Activated naive CD4-positive, alpha-beta T cell treated with anti-CD3 and anti-CD28 coated beads, Interleukin-2, amount 50 U/mL, for 24 hours (primary cell): ENCODE results near the gene GH2.

Experiments used
- H3K27ac Mint-ChIP-seq: one replicate; pipeline ENCODE4 v1.8.0; 2021; ENCODE audit warnings: mild to moderate bottlenecking, mixed read lengths
- H3K27me3 Mint-ChIP-seq: one replicate; pipeline ENCODE4 v1.8.0; 2021; ENCODE audit warnings: mixed read lengths
- H3K36me3 Mint-ChIP-seq: one replicate; pipeline ENCODE4 v1.8.0; 2021; ENCODE audit warnings: mixed read lengths
- H3K4me1 Mint-ChIP-seq: one replicate; pipeline ENCODE4 v1.8.0; 2021; ENCODE audit warnings: mixed read lengths
- H3K4me3 Mint-ChIP-seq: one replicate; pipeline ENCODE4 v1.8.0; 2021; ENCODE audit warnings: mild to moderate bottlenecking, mixed read lengths
- H3K9me3 Mint-ChIP-seq: one replicate; pipeline ENCODE4 v1.8.0; 2021; ENCODE audit warnings: mixed read lengths

The GH2 gene

DNA sequence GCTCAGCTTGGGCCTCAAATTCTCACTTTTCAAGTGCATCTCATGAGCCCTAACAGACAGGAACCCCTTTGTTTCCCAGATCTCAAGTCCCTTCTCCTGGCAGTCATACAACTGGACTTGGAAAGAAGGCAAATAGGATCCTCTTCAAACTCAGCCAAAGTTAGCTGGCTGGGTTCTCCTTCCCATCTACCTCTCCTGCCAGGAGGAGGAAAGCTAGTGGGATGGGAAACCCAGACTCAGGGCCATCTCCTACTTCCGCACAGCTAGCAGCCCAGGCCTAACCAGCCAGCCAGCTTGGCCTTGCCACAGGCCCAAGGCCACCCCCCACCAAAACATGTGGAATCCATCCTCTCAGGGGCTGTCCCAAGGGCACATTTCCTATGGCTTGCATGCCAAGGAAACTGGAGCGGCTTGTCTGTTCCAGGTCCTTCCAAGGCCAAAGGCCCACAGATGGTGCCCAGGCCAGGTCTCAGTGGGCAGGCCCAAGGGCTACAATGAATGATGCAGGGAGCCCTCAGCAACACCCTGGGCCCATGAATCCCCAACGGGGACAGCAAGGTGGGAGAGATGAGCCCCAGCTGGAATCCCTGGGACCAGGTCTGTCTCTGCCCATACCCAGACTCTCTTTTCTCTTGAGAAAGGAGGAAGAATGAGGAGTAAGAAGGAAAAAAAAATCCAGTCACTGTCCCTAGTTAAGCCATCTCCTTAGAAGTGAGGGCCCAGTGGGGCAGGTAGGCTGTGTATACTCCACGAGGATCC, 41.0 kb downstream of the GH2 start:
- no peaks in the 10 kb centered on the region for H3K9me3 Mint-ChIP-seq
- no peaks in the 10 kb centered on the region for H3K27me3 Mint-ChIP-seq
- peak overlapping the region; percentile 94 for H3K4me3 Mint-ChIP-seq
- peak overlapping the region; percentile 85 for H3K27ac Mint-ChIP-seq
- H3K36me3 Mint-ChIP-seq: no peaks in the 10 kb centered on the region
- H3K4me1 Mint-ChIP-seq: peaks cover 48% of the 10 kb centered on the region

DNA sequence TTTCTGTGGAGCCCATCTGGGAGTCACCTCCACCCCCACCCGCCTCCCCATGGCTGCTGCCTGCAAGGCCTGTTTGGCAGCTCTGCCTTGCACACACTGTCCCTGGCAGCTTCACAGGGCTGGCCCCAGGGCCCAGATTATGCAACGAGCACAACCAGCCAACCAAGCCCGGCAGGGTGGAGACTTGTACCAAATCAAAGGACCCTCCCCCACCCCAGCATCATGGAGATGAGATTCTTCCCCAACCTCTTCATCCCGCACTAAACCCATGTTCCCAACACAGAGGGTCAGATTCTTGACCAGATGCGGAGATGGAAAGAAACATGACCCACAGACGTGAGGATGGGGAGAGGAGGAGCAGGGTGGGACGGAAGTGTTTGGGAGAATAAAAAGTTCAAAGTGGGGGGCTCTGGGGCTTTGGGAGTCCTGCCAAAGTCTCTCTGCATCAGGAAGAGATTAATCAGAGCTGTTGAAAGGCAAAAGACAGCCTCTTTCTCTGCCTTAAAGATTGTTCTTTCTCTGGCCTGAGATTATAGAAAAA, 43.0 kb downstream of the GH2 start:
- Mint-ChIP-seq H3K4me3 (peak overlapping the region; percentile 23), H3K36me3 (peaks cover 3% of the 10 kb centered on the region), H3K27ac (no peak overlapping the region), H3K9me3 (no peaks in the 10 kb centered on the region), H3K4me1 (peaks cover 57% of the 10 kb centered on the region), H3K27me3 (no peaks in the 10 kb centered on the region)

- peak overlapping the region; percentile 23 for H3K4me3 Mint-ChIP-seq
- peak overlapping the region; percentile 46 for H3K27ac Mint-ChIP-seq
- H3K9me3 Mint-ChIP-seq: no peaks in the 10 kb centered on the region
- no peaks in the 10 kb centered on the region for H3K27me3 Mint-ChIP-seq
- H3K36me3 Mint-ChIP-seq: peaks cover 3% of the 10 kb centered on the region
- H3K4me1 Mint-ChIP-seq: peaks cover 56% of the 10 kb centered on the region
Observed at GRCh38 chr17:63837962-63838600, 43.7 kb downstream of the GH2 start.

DNA sequence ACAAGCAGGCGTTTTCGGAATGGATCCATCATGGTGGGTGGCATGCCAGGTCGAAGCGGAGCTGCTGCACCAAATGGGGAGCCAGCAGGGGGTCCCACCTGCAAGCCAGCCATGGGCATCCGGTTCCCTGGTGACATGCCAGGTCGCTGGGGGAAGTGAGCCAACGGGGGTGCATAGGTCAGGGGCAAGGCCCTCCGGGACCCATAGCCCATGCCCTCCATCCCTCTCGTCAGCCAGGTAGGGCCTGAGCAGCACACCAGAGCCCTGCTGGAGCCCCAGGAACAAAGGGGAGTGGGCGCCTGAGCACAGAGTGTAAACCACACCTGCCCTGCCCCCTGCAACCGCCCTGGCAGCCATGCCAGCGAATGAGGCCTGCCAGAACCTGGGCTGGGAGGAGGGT, 44.3 kb downstream of the GH2 start:
- H3K4me3 Mint-ChIP-seq: no peak overlapping the region
- H3K9me3 Mint-ChIP-seq: no peaks in the 10 kb centered on the region
- H3K27me3 Mint-ChIP-seq: no peaks in the 10 kb centered on the region
- no peak overlapping the region for H3K27ac Mint-ChIP-seq
- H3K4me1 Mint-ChIP-seq: peaks cover 56% of the 10 kb centered on the region
- H3K36me3 Mint-ChIP-seq: peaks cover 3% of the 10 kb centered on the region

DNA sequence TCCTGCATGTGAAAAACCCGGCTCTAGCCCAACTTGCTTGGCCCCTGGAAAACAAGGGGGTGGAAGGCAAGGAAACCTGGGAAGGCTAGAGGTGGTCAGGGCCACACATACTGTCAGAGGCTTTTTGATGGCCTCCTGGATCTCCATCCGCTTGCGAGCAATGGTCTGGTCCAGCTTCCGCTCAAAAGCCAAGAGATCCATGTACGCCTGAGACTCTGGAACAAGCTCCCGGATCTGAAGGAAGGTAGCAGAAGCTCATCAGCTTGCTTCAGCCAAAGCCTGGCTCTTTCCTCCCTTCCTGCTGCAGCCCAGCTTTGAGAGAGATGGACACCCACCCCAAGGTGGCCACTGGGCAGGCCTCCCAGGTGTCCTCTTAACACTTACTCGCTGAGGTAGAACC, 44.9 kb downstream of the GH2 start:
- Mint-ChIP-seq H3K27me3 (no peaks in the 10 kb centered on the region), H3K4me1 (peaks cover 62% of the 10 kb centered on the region), H3K9me3 (no peaks in the 10 kb centered on the region), H3K36me3 (peaks cover 6% of the 10 kb centered on the region), H3K4me3 (no peak overlapping the region), H3K27ac (no peak overlapping the region)

DNA sequence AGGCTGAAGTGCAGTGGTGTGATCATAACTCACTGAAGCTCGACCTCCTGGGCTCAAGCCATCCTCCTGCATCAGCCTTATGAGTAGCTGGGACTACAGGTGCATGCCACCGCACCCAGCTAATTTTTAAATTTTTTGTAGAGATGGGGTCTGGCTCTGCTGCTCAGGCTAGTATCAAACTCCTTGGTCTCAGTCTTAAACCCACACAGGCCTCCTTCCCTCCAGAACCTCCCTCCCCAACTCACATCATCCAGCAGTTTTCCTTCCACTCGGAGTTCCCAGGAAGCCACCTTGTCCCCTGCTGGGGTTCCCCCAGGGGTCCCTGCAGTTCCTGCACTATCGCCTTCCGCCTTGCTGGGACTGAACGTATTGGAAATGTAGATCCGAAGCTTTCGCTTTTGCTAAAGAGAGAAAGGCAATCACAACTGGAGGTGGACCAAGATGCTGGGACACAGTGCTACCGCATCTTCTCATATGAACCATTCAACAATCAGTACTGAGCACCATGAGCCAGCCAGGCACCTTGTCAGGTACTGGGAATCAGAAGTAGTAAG, 46.5 kb downstream of the GH2 start:
- Mint-ChIP-seq H3K36me3 (peaks cover 15% of the 10 kb centered on the region), H3K9me3 (no peaks in the 10 kb centered on the region), H3K27ac (peak overlapping the region; percentile 37), H3K27me3 (no peaks in the 10 kb centered on the region), H3K4me3 (no peak overlapping the region), H3K4me1 (peaks cover 65% of the 10 kb centered on the region)

GRCh38 chr17:63834431-63835166, 47.1 kb downstream of the GH2 start:
- Mint-ChIP-seq H3K4me3 (no peak overlapping the region), H3K4me1 (peaks cover 70% of the 10 kb centered on the region), H3K27me3 (no peaks in the 10 kb centered on the region), H3K27ac (peak overlapping the region; percentile 72), H3K36me3 (peaks cover 22% of the 10 kb centered on the region), H3K9me3 (no peaks in the 10 kb centered on the region)

DNA sequence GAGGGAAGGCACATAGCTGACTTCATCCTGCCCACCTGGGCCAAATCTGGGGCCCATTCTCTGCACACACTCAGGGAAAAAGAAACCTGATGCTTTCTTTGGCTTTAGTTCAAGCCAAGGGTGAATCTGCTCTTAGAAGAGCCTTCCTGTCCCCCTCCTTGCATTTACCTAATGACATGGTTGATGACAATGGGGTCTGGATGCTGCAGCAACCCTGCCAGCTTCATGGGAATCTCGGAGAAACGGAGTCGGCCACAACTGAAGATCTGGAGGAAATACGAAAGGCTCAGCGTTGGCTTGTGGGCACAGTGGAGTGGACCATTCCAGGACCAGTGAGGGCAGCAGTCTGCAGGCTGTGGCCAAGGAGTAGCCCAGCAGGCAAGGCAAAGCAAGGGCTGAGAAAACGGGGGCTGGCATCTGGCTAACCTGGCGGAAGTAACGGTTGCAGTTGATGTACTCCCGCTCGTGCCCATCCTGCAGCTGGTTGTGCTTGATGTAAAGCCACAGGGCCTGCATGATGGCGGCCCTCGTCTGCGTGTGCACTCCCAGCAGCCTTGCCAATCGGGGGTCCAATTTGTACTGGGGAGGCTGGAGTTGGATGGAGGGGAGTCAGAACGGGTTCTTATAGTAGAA, 47.9 kb downstream of the GH2 start:
- Mint-ChIP-seq H3K4me3 (no peak overlapping the region), H3K36me3 (peaks cover 23% of the 10 kb centered on the region), H3K4me1 (peaks cover 70% of the 10 kb centered on the region), H3K27me3 (no peaks in the 10 kb centered on the region), H3K27ac (peak overlapping the region; percentile 12), H3K9me3 (no peaks in the 10 kb centered on the region)

GRCh38 chr17:63833026-63833740, 48.6 kb downstream of the GH2 start:
- Mint-ChIP-seq H3K4me3 (no peak overlapping the region), H3K36me3 (peaks cover 25% of the 10 kb centered on the region), H3K27me3 (no peaks in the 10 kb centered on the region), H3K4me1 (peaks cover 70% of the 10 kb centered on the region), H3K9me3 (no peaks in the 10 kb centered on the region), H3K27ac (no peak overlapping the region)

DNA sequence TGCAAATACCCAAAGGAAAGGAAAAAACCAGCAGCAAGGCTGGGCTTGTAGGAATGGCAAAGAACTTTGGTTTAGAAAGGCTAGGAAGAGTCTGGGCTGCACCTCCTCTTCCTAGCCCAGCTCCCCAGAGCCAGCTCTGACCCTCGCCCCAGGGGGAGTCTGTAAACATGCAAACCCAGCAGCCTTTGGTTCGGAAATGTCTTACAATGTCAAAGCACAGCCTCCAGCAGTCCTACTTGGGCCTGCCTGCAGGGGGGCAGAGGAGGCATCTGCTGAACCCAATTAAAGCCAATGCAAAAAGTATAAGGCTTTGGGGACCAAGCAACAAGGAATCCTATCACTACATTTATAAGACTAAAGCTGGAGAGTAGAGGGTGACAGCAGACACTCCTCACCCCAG, 49.3 kb downstream of the GH2 start:
- no peaks in the 10 kb centered on the region for H3K27me3 Mint-ChIP-seq
- no peak overlapping the region for H3K4me3 Mint-ChIP-seq
- H3K27ac Mint-ChIP-seq: peak overlapping the region; percentile 59
- peaks cover 69% of the 10 kb centered on the region for H3K4me1 Mint-ChIP-seq
- peaks cover 28% of the 10 kb centered on the region for H3K36me3 Mint-ChIP-seq
- H3K9me3 Mint-ChIP-seq: no peaks in the 10 kb centered on the region

DNA sequence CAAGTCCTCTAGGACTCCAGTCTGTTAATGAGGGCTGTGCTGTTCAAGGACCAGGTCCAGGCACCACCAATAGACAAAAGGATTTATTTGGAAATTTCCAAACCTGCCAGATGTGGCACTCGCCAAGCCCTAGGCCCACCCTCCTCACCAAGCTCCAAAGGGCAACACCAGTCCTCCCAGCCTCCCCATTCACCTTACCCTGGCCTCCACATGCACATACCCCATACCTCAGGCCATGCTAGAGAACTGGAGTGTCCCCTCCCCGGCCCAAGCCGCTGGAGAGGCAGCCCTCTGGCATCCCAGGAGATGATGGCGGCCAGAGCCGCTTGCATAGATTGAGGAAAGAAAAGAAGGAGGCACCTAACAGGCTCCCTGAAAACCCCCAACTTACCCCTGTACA, 49.7 kb downstream of the GH2 start:
- no peaks in the 10 kb centered on the region for H3K27me3 Mint-ChIP-seq
- H3K9me3 Mint-ChIP-seq: no peaks in the 10 kb centered on the region
- H3K4me1 Mint-ChIP-seq: peaks cover 69% of the 10 kb centered on the region
- no peak overlapping the region for H3K4me3 Mint-ChIP-seq
- peaks cover 30% of the 10 kb centered on the region for H3K36me3 Mint-ChIP-seq
- H3K27ac Mint-ChIP-seq: peak overlapping the region; percentile 68

GRCh38 chr17:63831505-63831904, 50.2 kb downstream of the GH2 start:
- H3K27ac Mint-ChIP-seq: peak overlapping the region; percentile 68
- H3K4me3 Mint-ChIP-seq: no peak overlapping the region
- H3K36me3 Mint-ChIP-seq: peaks cover 32% of the 10 kb centered on the region
- peaks cover 66% of the 10 kb centered on the region for H3K4me1 Mint-ChIP-seq
- H3K27me3 Mint-ChIP-seq: no peaks in the 10 kb centered on the region
- no peaks in the 10 kb centered on the region for H3K9me3 Mint-ChIP-seq

DNA sequence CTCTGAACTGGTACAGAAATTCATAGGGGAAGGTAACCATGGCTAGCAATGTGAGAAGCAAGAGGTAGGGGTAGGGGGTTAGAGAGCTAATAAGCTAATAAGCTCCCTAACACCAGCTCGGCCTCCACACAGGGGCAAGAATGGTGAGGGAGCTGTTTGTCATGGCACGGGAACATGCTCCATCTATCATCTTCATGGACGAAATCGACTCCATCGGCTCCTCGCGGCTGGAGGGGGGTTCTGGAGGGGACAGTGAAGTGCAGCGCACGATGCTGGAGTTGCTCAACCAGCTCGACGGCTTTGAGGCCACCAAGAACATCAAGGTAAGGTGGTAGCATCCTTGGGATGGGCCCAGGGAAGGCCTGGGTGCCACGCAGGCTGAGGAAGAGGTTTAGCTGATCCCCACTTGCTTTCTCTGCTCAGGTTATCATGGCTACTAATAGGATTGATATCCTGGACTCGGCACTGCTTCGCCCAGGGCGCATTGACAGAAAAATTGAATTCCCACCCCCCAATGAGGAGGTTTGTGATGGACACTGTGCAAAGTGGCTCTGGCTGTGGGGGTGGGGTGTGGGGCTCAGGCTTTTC, 50.7 kb downstream of the GH2 start:
- H3K9me3 Mint-ChIP-seq: no peaks in the 10 kb centered on the region
- H3K27me3 Mint-ChIP-seq: no peaks in the 10 kb centered on the region
- peaks cover 66% of the 10 kb centered on the region for H3K4me1 Mint-ChIP-seq
- peak overlapping the region; percentile 68 for H3K27ac Mint-ChIP-seq
- H3K4me3 Mint-ChIP-seq: peak overlapping the region; percentile 56
- H3K36me3 Mint-ChIP-seq: peaks cover 32% of the 10 kb centered on the region

DNA sequence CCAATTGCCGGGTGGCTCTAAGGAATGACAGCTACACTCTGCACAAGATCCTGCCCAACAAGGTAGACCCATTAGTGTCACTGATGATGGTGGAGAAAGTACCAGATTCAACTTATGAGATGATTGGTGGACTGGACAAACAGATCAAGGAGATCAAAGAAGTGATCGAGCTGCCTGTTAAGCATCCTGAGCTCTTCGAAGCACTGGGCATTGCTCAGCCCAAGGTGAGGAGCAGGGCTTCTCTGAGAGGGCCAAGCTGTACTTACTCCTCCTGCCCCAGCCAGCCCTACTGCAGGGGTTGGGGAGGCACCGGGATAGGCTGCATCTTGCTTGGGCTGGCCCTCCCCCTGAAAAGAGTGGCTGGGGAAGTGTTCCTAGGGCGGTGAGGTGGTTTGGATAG, 51.5 kb downstream of the GH2 start:
- H3K4me1 Mint-ChIP-seq: peaks cover 65% of the 10 kb centered on the region
- peaks cover 35% of the 10 kb centered on the region for H3K36me3 Mint-ChIP-seq
- no peaks in the 10 kb centered on the region for H3K27me3 Mint-ChIP-seq
- H3K27ac Mint-ChIP-seq: peak overlapping the region; percentile 94
- H3K4me3 Mint-ChIP-seq: peak overlapping the region; percentile 98
- no peaks in the 10 kb centered on the region for H3K9me3 Mint-ChIP-seq
